AG04449 (cell line): ENCODE measurements around the gene PLCB1.
A peak's percentile ranks its signal among the peaks of the same experiment; 100 is the strongest.

Source experiments
- CTCF ChIA-PET: fragments of 350-600 bp; formaldehyde crosslinking; extraction: SDS; loops from one replicate; lab custom pipeline; 2021; ENCODE audit warnings: antibody characterized with exemption; lab: Yijun Ruan, JAX
- POLR2A ChIA-PET: fragments of 400-600, 350-600 bp; formaldehyde crosslinking; extraction: SDS; loops from one replicate; lab custom pipeline; 2020; ENCODE audit warnings: antibody characterized with exemption, inconsistent platforms; lab: Yijun Ruan, JAX
- DNase-seq: peaks from one replicate; pipeline ENCODE4 v3.0.0-alpha.2; 2010; ENCODE audit warnings: low read depth, low spot score
- H3K4me3 ChIP-seq: 2 replicates; pipeline ENCODE4 v1.5.1; 2011; ENCODE audit warnings: low read depth, mild to moderate bottlenecking, control low read depth, low read length
- TF ChIP-seq, protein P1 (sequence below): IDR thresholded peaks from one replicate; pipeline ENCODE4 v1.5.1; 2011; ENCODE audit warnings: mild to moderate bottlenecking, moderate library complexity, low read length, control low read depth, inconsistent platforms; ENCODE audit not compliant: insufficient read depth; ENCODE audit errors: missing control alignments

Gene PLCB1

DNA sequence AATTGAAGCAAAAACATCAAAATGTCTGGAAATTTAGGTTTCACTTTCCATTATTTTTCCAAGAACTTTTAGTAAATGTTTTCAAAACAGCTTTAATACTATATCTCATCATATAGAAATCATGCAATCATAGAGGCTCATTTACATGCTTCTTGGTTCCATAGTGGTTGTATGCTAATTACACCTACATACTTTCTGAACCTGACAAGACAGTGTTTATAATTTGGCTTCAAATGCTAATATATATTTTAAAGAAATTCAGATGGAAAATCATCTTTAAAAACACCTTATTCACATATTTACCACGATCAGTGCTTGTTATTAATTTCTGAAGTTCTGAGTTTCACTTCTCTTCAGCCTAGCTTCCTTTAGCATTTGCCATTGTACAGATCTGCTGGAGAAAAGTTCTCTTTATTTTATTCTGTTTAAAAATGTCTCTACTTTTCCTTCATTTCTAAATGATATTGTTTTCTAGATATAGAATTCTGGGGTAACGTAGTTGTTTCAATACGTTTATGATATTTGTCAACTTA, 89.9 kb downstream of the PLCB1 start:
- TF ChIP-seq, protein P1, sequence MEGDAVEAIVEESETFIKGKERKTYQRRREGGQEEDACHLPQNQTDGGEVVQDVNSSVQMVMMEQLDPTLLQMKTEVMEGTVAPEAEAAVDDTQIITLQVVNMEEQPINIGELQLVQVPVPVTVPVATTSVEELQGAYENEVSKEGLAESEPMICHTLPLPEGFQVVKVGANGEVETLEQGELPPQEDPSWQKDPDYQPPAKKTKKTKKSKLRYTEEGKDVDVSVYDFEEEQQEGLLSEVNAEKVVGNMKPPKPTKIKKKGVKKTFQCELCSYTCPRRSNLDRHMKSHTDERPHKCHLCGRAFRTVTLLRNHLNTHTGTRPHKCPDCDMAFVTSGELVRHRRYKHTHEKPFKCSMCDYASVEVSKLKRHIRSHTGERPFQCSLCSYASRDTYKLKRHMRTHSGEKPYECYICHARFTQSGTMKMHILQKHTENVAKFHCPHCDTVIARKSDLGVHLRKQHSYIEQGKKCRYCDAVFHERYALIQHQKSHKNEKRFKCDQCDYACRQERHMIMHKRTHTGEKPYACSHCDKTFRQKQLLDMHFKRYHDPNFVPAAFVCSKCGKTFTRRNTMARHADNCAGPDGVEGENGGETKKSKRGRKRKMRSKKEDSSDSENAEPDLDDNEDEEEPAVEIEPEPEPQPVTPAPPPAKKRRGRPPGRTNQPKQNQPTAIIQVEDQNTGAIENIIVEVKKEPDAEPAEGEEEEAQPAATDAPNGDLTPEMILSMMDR = no peak
- DNase-seq = no peak
- ChIA-PET POLR2A (no interaction called here), CTCF (no interaction called here)
- H3K4me3 ChIP-seq = no peak overlapping the region

- CTCF ChIA-PET = no interaction called here
- POLR2A ChIA-PET = no interaction called here
- TF ChIP-seq, protein P1 = no peak
- no peak overlapping the region for H3K4me3 ChIP-seq
- peak; percentile 91 for DNase-seq
Observed at GRCh38 chr20:8223091-8223870, 91.2 kb downstream of the PLCB1 start.

DNA sequence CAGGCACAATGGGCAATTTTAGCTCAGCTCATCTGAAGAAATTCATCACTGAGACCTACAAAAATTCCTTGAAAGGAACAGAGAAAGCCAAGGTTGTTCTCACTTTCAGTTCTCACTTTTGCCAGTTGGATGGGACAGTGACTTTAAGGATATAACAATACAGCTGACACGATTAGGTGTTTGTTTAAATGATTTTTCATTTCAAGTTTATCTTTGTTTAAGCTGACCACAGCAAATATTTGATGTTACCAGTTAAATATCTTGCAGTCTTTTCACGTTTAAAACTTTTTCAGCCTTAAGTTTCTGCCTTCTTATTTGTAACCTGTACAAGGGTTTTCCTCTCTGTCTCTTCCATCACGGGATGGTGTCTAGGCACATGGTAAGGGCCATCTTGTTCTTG, 93.6 kb downstream of the PLCB1 start:
- H3K4me3 ChIP-seq = no peak overlapping the region
- no peak for DNase-seq
- TF ChIP-seq, protein P1 = no peak
- POLR2A ChIA-PET = no interaction called here
- CTCF ChIA-PET = no interaction called here

DNA sequence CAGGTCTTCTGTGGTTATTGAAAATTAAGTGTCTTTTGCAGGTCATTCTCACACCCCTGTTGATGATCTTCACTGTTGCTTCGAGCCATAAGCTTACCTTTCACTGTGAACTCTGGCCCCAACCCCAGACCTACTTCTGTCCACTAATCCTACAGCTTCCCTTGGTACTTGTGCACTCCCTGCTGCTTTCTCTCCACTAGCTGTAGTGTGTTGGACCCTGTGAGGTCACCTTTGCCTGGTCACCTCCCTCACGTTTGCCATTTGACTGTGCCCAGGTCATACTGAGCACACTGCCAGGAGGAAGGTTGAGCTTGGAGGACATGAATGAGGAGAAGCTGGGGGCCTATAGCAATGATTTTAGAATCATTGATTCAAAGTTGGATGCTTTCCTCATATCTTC, 94.0 kb downstream of the PLCB1 start:
- ChIA-PET CTCF (no interaction called here), POLR2A (no interaction called here)
- no peak overlapping the region for H3K4me3 ChIP-seq
- TF ChIP-seq, protein P1 = no peak
- no peak for DNase-seq

- TF ChIP-seq, protein P1 = no peak
- no peak for DNase-seq
- H3K4me3 ChIP-seq = no peak overlapping the region
- ChIA-PET CTCF (interaction anchor here (0.8 kb wide), 1 partner anchor 48 kb away, joined by 3 read pairs; no protein-coding TSS in a partner anchor), POLR2A (no interaction called here)
Observed at GRCh38 chr20:8227293-8227692, 95.2 kb downstream of the PLCB1 start.

DNA sequence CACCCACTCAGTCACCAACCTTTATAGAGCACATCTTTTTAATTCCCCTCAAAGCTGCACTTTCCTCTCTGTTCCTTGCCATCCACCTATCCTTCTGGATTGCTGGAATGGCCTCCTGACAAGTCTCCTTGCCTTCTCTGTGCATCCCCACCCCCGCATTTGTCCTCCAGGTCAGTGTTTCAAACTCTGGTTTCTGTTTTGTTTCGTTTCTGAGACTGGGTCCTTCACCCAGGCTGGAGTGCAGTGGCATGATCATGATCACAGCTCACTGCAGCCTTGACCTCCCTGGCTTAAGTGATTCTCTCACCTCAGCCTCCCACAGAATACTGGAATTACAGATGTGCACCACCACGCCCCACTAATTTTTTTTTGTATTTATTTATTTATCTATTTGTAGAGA, 96.2 kb downstream of the PLCB1 start:
- DNase-seq = no peak
- ChIA-PET POLR2A (no interaction called here), CTCF (interaction anchor here (0.8 kb wide), 1 partner anchor 10 kb away, joined by 3 read pairs; no protein-coding TSS in a partner anchor)
- TF ChIP-seq, protein P1 = no peak
- H3K4me3 ChIP-seq = no peak overlapping the region
